Keratinocyte (primary cell): ENCODE results near the gene FBXO40. TPM values are rescaled to one million over a fixed set of nuclear protein-coding genes. Genes with fewer than 3 reads are reported as not detected.

Source experiments
- DNase-seq: peaks from one replicate; pipeline ENCODE4 v3.0.0-alpha.2; 2011; ENCODE audit warnings: low read depth, missing footprints, low spot score
- FAIRE-seq: peaks from 2 replicates; lab custom pipeline; 2011; peaks lifted over from hg19 to GRCh38; lab: Jason Lieb, UNC
- H2AFZ ChIP-seq: 2 replicates; pipeline ENCODE4 v1.6.0; 2012; ENCODE audit warnings: low read length, control low read depth, inconsistent platforms; ENCODE audit not compliant: control insufficient read depth
- H3K27ac ChIP-seq: 2 replicates; pipeline ENCODE4 v1.5.1; 2011; ENCODE audit warnings: low read length; ENCODE audit not compliant: control insufficient read depth, insufficient read depth
- H3K27me3 ChIP-seq: 3 replicates; pipeline ENCODE4 v1.6.0; 2011; ENCODE audit warnings: low read length; ENCODE audit not compliant: control insufficient read depth, insufficient read depth; ENCODE audit errors: extremely low read depth
- H3K36me3 ChIP-seq, 2 experiments: 2 replicates in 1 of 2; 3 replicates in 1 of 2; pipeline ENCODE4 v1.5.1; 2011; ENCODE audit warnings: low read length in 2 of 2, mild to moderate bottlenecking in 1 of 2; ENCODE audit not compliant: control insufficient read depth in 2 of 2, insufficient read depth in 2 of 2; ENCODE audit errors: extremely low read depth in 1 of 2
- H3K4me1 ChIP-seq: 3 replicates; pipeline ENCODE4 v1.5.1; 2011; ENCODE audit warnings: low read length; ENCODE audit not compliant: control insufficient read depth, insufficient read depth; ENCODE audit errors: extremely low read depth
- H3K4me2 ChIP-seq: 3 replicates; pipeline ENCODE4 v1.6.0; 2011; ENCODE audit warnings: low read depth, low read length; ENCODE audit not compliant: control insufficient read depth, insufficient read depth; ENCODE audit errors: extremely low read depth
- H3K4me3 ChIP-seq, 3 experiments: fragments of 200-600 bp in 1 of 3; sonication (generic) in 1 of 3; 2 replicates in 2 of 3; 3 replicates in 1 of 3; pipeline ENCODE4 v1.5.1; 2011 to 2016; ENCODE audit warnings: low read length in 3 of 3, mild to moderate bottlenecking in 3 of 3, control low read depth in 2 of 3, inconsistent platforms in 1 of 3, low read depth in 1 of 3, mixed read lengths in 1 of 3, mixed run types in 1 of 3, moderate library complexity in 1 of 3; ENCODE audit not compliant: control insufficient read depth in 2 of 3, insufficient read depth in 2 of 3; ENCODE audit errors: extremely low read depth in 1 of 3
- H3K79me2 ChIP-seq: 2 replicates; pipeline ENCODE4 v1.6.0; 2012; ENCODE audit warnings: low read length; ENCODE audit not compliant: control insufficient read depth, insufficient read depth
- H3K9ac ChIP-seq: 3 replicates; pipeline ENCODE4 v1.6.0; 2011; ENCODE audit warnings: low read length; ENCODE audit not compliant: control insufficient read depth, insufficient read depth; ENCODE audit errors: extremely low read depth
- H3K9me1 ChIP-seq: 3 replicates; pipeline ENCODE4 v1.6.0; 2011; ENCODE audit warnings: low read length; ENCODE audit not compliant: control insufficient read depth, insufficient read depth; ENCODE audit errors: extremely low read depth
- H3K9me3 ChIP-seq: 2 replicates; pipeline ENCODE4 v1.5.1; 2012; ENCODE audit warnings: low read depth, low read length; ENCODE audit not compliant: control insufficient read depth
- H4K20me1 ChIP-seq: 3 replicates; pipeline ENCODE4 v1.6.0; 2011; ENCODE audit warnings: low read length; ENCODE audit not compliant: control insufficient read depth, insufficient read depth; ENCODE audit errors: extremely low read depth
- CTCF ChIP-seq, 3 experiments: IDR thresholded peaks in 1 of 3; conservative IDR thresholded peaks in 1 of 3; optimal IDR thresholded peaks in 1 of 3; 2 replicates in 2 of 3; 3 replicates in 1 of 3; pipeline versions ENCODE3 to v1.5.1; 2011; ENCODE audit warnings: low read length in 3 of 3, mild to moderate bottlenecking in 3 of 3, moderate library complexity in 2 of 3, control low read depth in 1 of 3, inconsistent platforms in 1 of 3; ENCODE audit not compliant: insufficient read depth in 2 of 3; ENCODE audit errors: extremely low read depth in 1 of 3
- EZH2 ChIP-seq: IDR thresholded peaks from one replicate; pipeline ENCODE4 v1.6.1; 2012; ENCODE audit warnings: inconsistent platforms, mild to moderate bottlenecking, low read length, moderate library complexity
- dilution Hi-C: fragments of 300-500 bp; cut with MboI; formaldehyde crosslinking; loops from one replicate; pipeline ENCODE4 v1.7.0; 2020; ENCODE audit warnings: low sequenced_read_pairs; ENCODE audit not compliant: extremely low pct_ligation_motif_present
- polyA plus RNA-seq, 5 experiments: library from polyadenylated mRNA; depleted of rRNA in 3 of 5; stranded (reverse) in 3 of 5; stranded (forward) in 1 of 5; unstranded in 1 of 5; fragments of >200 nt; gene quantifications; 1 replicate in 1 of 5; 2 replicates in 3 of 5; 3 replicates in 1 of 5; pipeline versions ENCODE4 v1.2.1 to v1.2.3, GENCODE V29; 2011 to 2012; ENCODE audit warnings: missing spikeins in 2 of 5, low read depth in 1 of 5, low replicate concordance in 1 of 5

The FBXO40 gene
- polyA plus RNA-seq, 1 donor (not counting 4 experiments of a cell fraction or from before 2014, with no cell fraction given), result not detected

- no peak overlapping the region for H3K27ac ChIP-seq
- no peaks in the 10 kb centered on the region for H3K9me1 ChIP-seq
- H2AFZ ChIP-seq, result no peak overlapping the region
- no peak overlapping the region for H3K4me3 ChIP-seq
- H3K4me1 ChIP-seq, result peaks cover 10% of the 10 kb centered on the region
- no peak for DNase-seq
- no peaks in the 10 kb centered on the region for H3K27me3 ChIP-seq
- no peak overlapping the region for H3K4me2 ChIP-seq
- no peak overlapping the region for H3K9ac ChIP-seq
- no peaks in the 10 kb centered on the region for H3K9me3 ChIP-seq
- H3K79me2 ChIP-seq, result no peaks in the 10 kb centered on the region
- no peak for TF ChIP-seq CTCF (optimal IDR thresholded peaks at IDR 0.05 in 1 of 3, IDR thresholded peaks at IDR 0.05 in 1 of 3, conservative IDR thresholded peaks at IDR 0.05 in 1 of 3; ENCODE audit: extremely low read depth in 1 of 3, insufficient read depth in 2 of 3, low read length in 3 of 3)
- dilution Hi-C loops, result no loop called here
- no peaks in the 10 kb centered on the region for H4K20me1 ChIP-seq
- peaks cover 20 to 22% of the 10 kb centered on the region in 2 experiments for H3K36me3 ChIP-seq
- FAIRE-seq, result no peak
Measured at GRCh38 chr3:121663171-121663847, 70.1 kb downstream of the FBXO40 start.

GRCh38 chr3:121665488-121665887 lies 72.3 kb downstream of the FBXO40 start:
- dilution Hi-C loops, result no loop called here
- H3K27me3 ChIP-seq, result no peaks in the 10 kb centered on the region
- H3K4me1 ChIP-seq, result peaks cover 10% of the 10 kb centered on the region
- FAIRE-seq, result no peak
- H2AFZ ChIP-seq, result no peak overlapping the region
- no peaks in the 10 kb centered on the region for H3K9me1 ChIP-seq
- no peaks in the 10 kb centered on the region for H3K9me3 ChIP-seq
- no peak for DNase-seq
- no peak overlapping the region for H3K4me3 ChIP-seq
- no peak overlapping the region for H3K4me2 ChIP-seq
- H3K79me2 ChIP-seq, result no peaks in the 10 kb centered on the region
- TF ChIP-seq CTCF (optimal IDR thresholded peaks at IDR 0.05 in 1 of 3, IDR thresholded peaks at IDR 0.05 in 1 of 3, conservative IDR thresholded peaks at IDR 0.05 in 1 of 3; ENCODE audit: extremely low read depth in 1 of 3, insufficient read depth in 2 of 3, low read length in 3 of 3) (no peak), EZH2 (no peak)
- no peak overlapping the region for H3K9ac ChIP-seq
- peaks cover 25 to 27% of the 10 kb centered on the region in 2 experiments for H3K36me3 ChIP-seq
- no peak overlapping the region for H3K27ac ChIP-seq
- H4K20me1 ChIP-seq, result no peaks in the 10 kb centered on the region
